ENCODE data around the gene AXDND1. TPM values are rescaled to one million over a fixed set of nuclear protein-coding genes. Genes with fewer than 3 reads are reported as not detected.

Gene AXDND1
- total and polyA plus RNA-seq, 9 of the 15 experiments (the other 6 are each of a cell fraction or from before 2014, with no cell fraction given), result 0.03 to 0.13 (median 0.06) TPM; not detected in 5

DNA sequence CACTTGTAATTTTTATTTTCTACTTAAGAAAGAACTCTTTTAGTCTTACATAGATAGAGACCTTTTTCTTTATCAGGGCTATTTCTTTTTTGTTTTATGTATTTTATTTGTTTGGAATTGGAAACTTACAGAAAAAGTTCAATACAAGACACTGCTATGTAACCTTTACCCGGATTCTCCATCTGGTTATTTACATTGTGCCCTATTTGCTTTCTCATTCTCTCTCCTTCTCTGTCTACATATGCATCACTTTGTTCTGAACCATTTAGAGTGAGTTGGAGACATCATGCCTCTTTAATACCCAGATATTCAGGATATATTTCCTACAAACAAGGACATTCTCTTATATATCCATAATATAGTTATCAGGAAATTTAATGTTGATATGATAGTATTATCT, 18.3 kb downstream of the AXDND1 start:
- ChIA-PET POLR2A (interaction anchor here (0.6 kb wide), 1 partner anchor 9 kb away, joined by 4 read pairs; no protein-coding TSS in a partner anchor), CTCF (ENCODE audit: low intra/inter-chr PET ratio) (no interaction called here)
- H3K9ac ChIP-seq (ENCODE audit: insufficient read depth in 1 of 2, low read depth in 2 of 2, low read length in 2 of 2), result no peak overlapping the region
- intact Hi-C loops (cut with micrococcal nuclease) (loop anchor here (10.0 kb wide), 1 partner anchor 211 kb away; the partner anchor contains the start of gene TDRD5), in situ Hi-C loops (cut with MboI) (loop anchor here (10.0 kb wide), 1 partner anchor 589 kb away; no protein-coding TSS in a partner anchor)
- no peaks in the 10 kb centered on the region for H4K20me1 ChIP-seq (replicated peaks; ENCODE audit: control insufficient read depth, insufficient read depth, low read length)
- no peak overlapping the region for H3K27ac ChIP-seq (ENCODE audit: extremely low read depth, low read depth, low read length)
- BruUV-seq (replicated peaks), result no TSS peak
- no peak overlapping the region for H3K4me3 ChIP-seq
- H3K4me1 ChIP-seq (replicated peaks in 1 of 2; ENCODE audit: control insufficient read depth in 2 of 2, insufficient read depth in 2 of 2, low read length in 2 of 2), result no peaks in the 10 kb centered on the region
- no peaks in the 10 kb centered on the region for H3K36me3 ChIP-seq (ENCODE audit: control insufficient read depth, insufficient read depth, low read length)
- H3K9me1 ChIP-seq (ENCODE audit: control insufficient read depth, insufficient read depth, low read length), result no peaks in the 10 kb centered on the region
- no peak for ATAC-seq
- DNase-seq (ENCODE audit: extremely low read depth in 1 of 4, low spot score in 3 of 4), result no peak
- H3K4me2 ChIP-seq (ENCODE audit: insufficient read depth, low read length), result no peak overlapping the region
- no peaks in the 10 kb centered on the region for H3K9me3 ChIP-seq (replicated peaks; ENCODE audit: control insufficient read depth, insufficient read depth, low read depth, low read length)
- peaks cover 0 to 7% of the 10 kb centered on the region in 2 experiments; a peak in 2 of 5 replicates for H3K27me3 ChIP-seq (ENCODE audit: control insufficient read depth in 2 of 2, insufficient read depth in 2 of 2, low read length in 2 of 2)
- no peak for FAIRE-seq
- no peak overlapping the region for H2AFZ ChIP-seq (ENCODE audit: low read depth, low read length)
- WGBS (ENCODE audit: insufficient coverage, low coverage, missing lambda C conversion rate), result 0% methylated on average over 1 of the region's 1 CpG
- H3K79me2 ChIP-seq (ENCODE audit: control insufficient read depth, insufficient read depth, low read length), result no peaks in the 10 kb centered on the region
- TF ChIP-seq, protein P1, sequence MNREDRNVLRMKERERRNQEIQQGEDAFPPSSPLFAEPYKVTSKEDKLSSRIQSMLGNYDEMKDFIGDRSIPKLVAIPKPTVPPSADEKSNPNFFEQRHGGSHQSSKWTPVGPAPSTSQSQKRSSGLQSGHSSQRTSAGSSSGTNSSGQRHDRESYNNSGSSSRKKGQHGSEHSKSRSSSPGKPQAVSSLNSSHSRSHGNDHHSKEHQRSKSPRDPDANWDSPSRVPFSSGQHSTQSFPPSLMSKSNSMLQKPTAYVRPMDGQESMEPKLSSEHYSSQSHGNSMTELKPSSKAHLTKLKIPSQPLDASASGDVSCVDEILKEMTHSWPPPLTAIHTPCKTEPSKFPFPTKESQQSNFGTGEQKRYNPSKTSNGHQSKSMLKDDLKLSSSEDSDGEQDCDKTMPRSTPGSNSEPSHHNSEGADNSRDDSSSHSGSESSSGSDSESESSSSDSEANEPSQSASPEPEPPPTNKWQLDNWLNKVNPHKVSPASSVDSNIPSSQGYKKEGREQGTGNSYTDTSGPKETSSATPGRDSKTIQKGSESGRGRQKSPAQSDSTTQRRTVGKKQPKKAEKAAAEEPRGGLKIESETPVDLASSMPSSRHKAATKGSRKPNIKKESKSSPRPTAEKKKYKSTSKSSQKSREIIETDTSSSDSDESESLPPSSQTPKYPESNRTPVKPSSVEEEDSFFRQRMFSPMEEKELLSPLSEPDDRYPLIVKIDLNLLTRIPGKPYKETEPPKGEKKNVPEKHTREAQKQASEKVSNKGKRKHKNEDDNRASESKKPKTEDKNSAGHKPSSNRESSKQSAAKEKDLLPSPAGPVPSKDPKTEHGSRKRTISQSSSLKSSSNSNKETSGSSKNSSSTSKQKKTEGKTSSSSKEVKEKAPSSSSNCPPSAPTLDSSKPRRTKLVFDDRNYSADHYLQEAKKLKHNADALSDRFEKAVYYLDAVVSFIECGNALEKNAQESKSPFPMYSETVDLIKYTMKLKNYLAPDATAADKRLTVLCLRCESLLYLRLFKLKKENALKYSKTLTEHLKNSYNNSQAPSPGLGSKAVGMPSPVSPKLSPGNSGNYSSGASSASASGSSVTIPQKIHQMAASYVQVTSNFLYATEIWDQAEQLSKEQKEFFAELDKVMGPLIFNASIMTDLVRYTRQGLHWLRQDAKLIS (CRISPR knock-in tag; IDR thresholded peaks at IDR 0.05), result no peak
- TF ChIP-seq TEAD4 (IDR thresholded peaks at IDR 0.05; ENCODE audit: low read length) (no peak), TEAD4 (CRISPR knock-in tag; IDR thresholded peaks at IDR 0.05; ENCODE audit: borderline replicate concordance) (no peak), SETDB1 (IDR thresholded peaks at IDR 0.05; ENCODE audit: low read length) (no peak), TFE3 (CRISPR knock-in tag; IDR thresholded peaks at IDR 0.05) (no peak), SMARCA5 (IDR thresholded peaks at IDR 0.05) (no peak), ZNF518B (CRISPR knock-in tag; IDR thresholded peaks at IDR 0.05) (no peak), ZNF174 (CRISPR knock-in tag; IDR thresholded peaks at IDR 0.05) (no peak)
- TF ChIP-seq, protein P2, sequence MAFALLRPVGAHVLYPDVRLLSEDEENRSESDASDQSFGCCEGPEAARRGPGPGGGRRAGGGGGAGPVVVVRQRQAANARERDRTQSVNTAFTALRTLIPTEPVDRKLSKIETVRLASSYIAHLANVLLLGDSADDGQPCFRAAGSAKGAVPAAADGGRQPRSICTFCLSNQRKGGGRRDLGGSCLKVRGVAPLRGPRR (CRISPR knock-in tag; IDR thresholded peaks at IDR 0.05), result no peak
- TF ChIP-seq, protein P3, sequence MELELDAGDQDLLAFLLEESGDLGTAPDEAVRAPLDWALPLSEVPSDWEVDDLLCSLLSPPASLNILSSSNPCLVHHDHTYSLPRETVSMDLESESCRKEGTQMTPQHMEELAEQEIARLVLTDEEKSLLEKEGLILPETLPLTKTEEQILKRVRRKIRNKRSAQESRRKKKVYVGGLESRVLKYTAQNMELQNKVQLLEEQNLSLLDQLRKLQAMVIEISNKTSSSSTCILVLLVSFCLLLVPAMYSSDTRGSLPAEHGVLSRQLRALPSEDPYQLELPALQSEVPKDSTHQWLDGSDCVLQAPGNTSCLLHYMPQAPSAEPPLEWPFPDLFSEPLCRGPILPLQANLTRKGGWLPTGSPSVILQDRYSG (tag; conservative IDR thresholded peaks at IDR 0.05; ENCODE audit: low read depth), result no peak
- TF ChIP-seq, protein P4, sequence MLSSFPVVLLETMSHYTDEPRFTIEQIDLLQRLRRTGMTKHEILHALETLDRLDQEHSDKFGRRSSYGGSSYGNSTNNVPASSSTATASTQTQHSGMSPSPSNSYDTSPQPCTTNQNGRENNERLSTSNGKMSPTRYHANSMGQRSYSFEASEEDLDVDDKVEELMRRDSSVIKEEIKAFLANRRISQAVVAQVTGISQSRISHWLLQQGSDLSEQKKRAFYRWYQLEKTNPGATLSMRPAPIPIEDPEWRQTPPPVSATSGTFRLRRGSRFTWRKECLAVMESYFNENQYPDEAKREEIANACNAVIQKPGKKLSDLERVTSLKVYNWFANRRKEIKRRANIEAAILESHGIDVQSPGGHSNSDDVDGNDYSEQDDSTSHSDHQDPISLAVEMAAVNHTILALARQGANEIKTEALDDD (IDR thresholded peaks at IDR 0.05), result no peak

Data from K562 (cell line).